ENCODE results near the gene C2.
"Not testable (repeated sequence)": the region's sequence is repeated elsewhere in the genome, so short reads cannot be mapped to it uniquely, and the experiment has no call there.

C2 gene

GRCh38 chr6:31976065-31976464 is 48.5 kb downstream of the C2 start:
- DNase-seq (ENCODE audit: low read depth in 2 of 2, low spot score in 1 of 2): not testable (repeated sequence)

- DNase-seq (ENCODE audit: low read depth in 2 of 2, low spot score in 1 of 2): no peak
These were observed 50.4 kb downstream of the C2 start for GRCh38 chr6:31977816-31978431.

GRCh38 chr6:31978831-31979230 is 51.3 kb downstream of the C2 start:
- DNase-seq (ENCODE audit: low read depth in 2 of 2, low spot score in 1 of 2): no peak

- DNase-seq (ENCODE audit: low read depth in 2 of 2, low spot score in 1 of 2): no peak
These were observed 51.9 kb downstream of the C2 start for GRCh38 chr6:31979238-31979898.

- DNase-seq (ENCODE audit: low read depth in 2 of 2, low spot score in 1 of 2): not testable (repeated sequence)
These were observed 52.8 kb downstream of the C2 start for GRCh38 chr6:31980195-31980876.

- not testable (repeated sequence) for DNase-seq (ENCODE audit: low read depth in 2 of 2, low spot score in 1 of 2)
These were observed 53.5 kb downstream of the C2 start for GRCh38 chr6:31980998-31981397.

GRCh38 chr6:31981744-31982143 is 54.2 kb downstream of the C2 start, which contains the start of gene C4A:
Gene C4A, plus strand, starts transcription at chr6:31982057. Its CDS starts 51 bp downstream, at chr6:31982108.
- DNase-seq (ENCODE audit: low read depth in 2 of 2, low spot score in 1 of 2): not testable (repeated sequence)

- DNase-seq (ENCODE audit: low read depth in 2 of 2, low spot score in 1 of 2): not testable (repeated sequence)
These were observed 61.8 kb downstream of the C2 start for GRCh38 chr6:31989363-31989762.

- DNase-seq (ENCODE audit: low read depth in 2 of 2, low spot score in 1 of 2): not testable (repeated sequence)
These were observed 66.9 kb downstream of the C2 start for GRCh38 chr6:31994421-31994820.

Measured in stimulated activated CD8-positive, alpha-beta memory T cell treated with anti-CD3 and anti-CD28 coated beads, Interleukin-4, amount 100 ng/mL, for 4 hours (primary cell).